Osteoblast (primary cell): ENCODE measurements around the gene TOB1. TPM values are rescaled to one million over a fixed set of nuclear protein-coding genes. Genes with fewer than 3 reads are reported as not detected.

Experiments
- DNase-seq: peaks from one replicate; pipeline ENCODE4 v3.0.0; 2011; ENCODE audit warnings: low spot score, mixed read lengths; ENCODE audit not compliant: insufficient read length; ENCODE audit errors: missing footprints
- H2AFZ ChIP-seq: 2 replicates; pipeline ENCODE4 v1.6.0; 2011; ENCODE audit warnings: mild to moderate bottlenecking, low read length
- H3K27ac ChIP-seq: 2 replicates; pipeline ENCODE4 v1.5.1; 2011; ENCODE audit warnings: mild to moderate bottlenecking, low read depth, low read length, moderate library complexity
- H3K27me3 ChIP-seq: 2 replicates; pipeline ENCODE4 v1.6.0; 2012; ENCODE audit warnings: mild to moderate bottlenecking, control low read depth, inconsistent platforms, low read length, moderate library complexity; ENCODE audit not compliant: insufficient read depth
- H3K36me3 ChIP-seq: 2 replicates; pipeline ENCODE4 v1.5.1; 2011; ENCODE audit warnings: mild to moderate bottlenecking, low read length, control low read depth, moderate library complexity; ENCODE audit not compliant: insufficient read depth
- H3K4me1 ChIP-seq: 2 replicates; pipeline ENCODE4 v1.5.1; 2011; ENCODE audit warnings: mild to moderate bottlenecking, low read length, control low read depth, moderate library complexity; ENCODE audit not compliant: insufficient read depth
- H3K4me2 ChIP-seq: 2 replicates; pipeline ENCODE4 v1.6.0; 2011; ENCODE audit warnings: mild to moderate bottlenecking, low read length; ENCODE audit not compliant: insufficient read depth
- H3K4me3 ChIP-seq: fragments of 200-600 bp; sonication (generic); 3 replicates; pipeline ENCODE4 v1.5.1; 2012; ENCODE audit warnings: mild to moderate bottlenecking, low read length, inconsistent platforms; ENCODE audit not compliant: insufficient read depth
- H3K79me2 ChIP-seq: 2 replicates; pipeline ENCODE4 v1.6.0; 2012; ENCODE audit warnings: mild to moderate bottlenecking, low read length, control low read depth, inconsistent platforms; ENCODE audit not compliant: insufficient read depth
- H3K9me3 ChIP-seq: 2 replicates; pipeline ENCODE4 v1.5.1; 2011; ENCODE audit warnings: low read depth, low read length, control low read depth
- H4K20me1 ChIP-seq: 2 replicates; pipeline ENCODE4 v1.6.0; 2012; ENCODE audit warnings: mild to moderate bottlenecking, low read length, control low read depth; ENCODE audit not compliant: insufficient read depth
- CTCF ChIP-seq: IDR thresholded peaks from 2 replicates; pipeline ENCODE4 v1.5.1; 2011; ENCODE audit warnings: mild to moderate bottlenecking, low read depth, low read length, moderate library complexity; ENCODE audit errors: extremely low read depth
- total RNA-seq: library from RNA; depleted of rRNA; stranded (reverse); fragments of >200 nt; gene quantifications from 2 replicates; pipeline ENCODE4 v1.2.3, GENCODE V29; 2012

TOB1 gene
- total RNA-seq: 18.8 and 21.5 TPM in 2 replicates

GRCh38 chr17:50866261-50866949, at the start of gene TOB1:
Gene TOB1 (minus strand): TSS chr17:50866354. CDS start chr17:50864017, 2,337 bp downstream.
- Histone ChIP-seq H3K79me2 (peaks cover 35% of the 10 kb centered on the region), H3K4me3 (peak within 1 kb of the TSS; percentile 80), H2AFZ (peak within 1 kb of the TSS; percentile 99), H3K27me3 (no peaks in the 10 kb centered on the region), H3K9me3 (no peaks in the 10 kb centered on the region), H3K27ac (peak within 1 kb of the TSS; percentile 97), H3K36me3 (peaks cover 20% of the 10 kb centered on the region), H3K4me1 (peaks cover 37% of the 10 kb centered on the region), H4K20me1 (peaks cover 28% of the 10 kb centered on the region), H3K4me2 (peak within 1 kb of the TSS; percentile 100)
- TF ChIP-seq CTCF: no peak
- peak; percentile 98 for DNase-seq

- Histone ChIP-seq H3K79me2 (no peaks in the 10 kb centered on the region), H3K4me3 (no peak overlapping the region), H3K4me1 (peaks cover 6% of the 10 kb centered on the region), H2AFZ (no peak overlapping the region), H4K20me1 (no peaks in the 10 kb centered on the region), H3K4me2 (no peak overlapping the region), H3K36me3 (no peaks in the 10 kb centered on the region), H3K27ac (no peak overlapping the region), H3K9me3 (no peaks in the 10 kb centered on the region), H3K27me3 (peaks cover 5% of the 10 kb centered on the region)
- TF ChIP-seq CTCF: no peak
- DNase-seq: no peak
Measured at GRCh38 chr17:50914505-50915063, 48.4 kb upstream of the TOB1 start.

GRCh38 chr17:50913120-50913519, 47.0 kb upstream of the TOB1 start:
- Histone ChIP-seq H3K4me3 (no peak overlapping the region), H2AFZ (no peak overlapping the region), H3K36me3 (no peaks in the 10 kb centered on the region), H3K4me2 (no peak overlapping the region), H3K79me2 (no peaks in the 10 kb centered on the region), H3K9me3 (no peaks in the 10 kb centered on the region), H3K4me1 (no peaks in the 10 kb centered on the region), H3K27me3 (peaks cover 5% of the 10 kb centered on the region), H4K20me1 (no peaks in the 10 kb centered on the region), H3K27ac (no peak overlapping the region)
- no peak for TF ChIP-seq CTCF
- no peak for DNase-seq

- Histone ChIP-seq H3K27me3 (peaks cover 5% of the 10 kb centered on the region), H3K79me2 (no peaks in the 10 kb centered on the region), H3K36me3 (no peaks in the 10 kb centered on the region), H4K20me1 (no peaks in the 10 kb centered on the region), H3K9me3 (no peaks in the 10 kb centered on the region), H2AFZ (no peak overlapping the region), H3K4me2 (no peak overlapping the region), H3K4me3 (no peak overlapping the region), H3K4me1 (no peaks in the 10 kb centered on the region), H3K27ac (no peak overlapping the region)
- no peak for TF ChIP-seq CTCF
- DNase-seq: no peak
Measured at GRCh38 chr17:50911890-50912289, 45.7 kb upstream of the TOB1 start.
